ENCODE data around the gene EIF3I.

EIF3I gene

GRCh38 chr1:32240140-32240951 lies 18.1 kb downstream of the EIF3I start (continued):
- peak; percentile 78 for TF ChIP-seq CTCF (tag by site-specific recombination; IDR thresholded peaks at IDR 0.05)
- no peak for TF ChIP-seq PRDM6 (tag by site-specific recombination; IDR thresholded peaks at IDR 0.05)
- peak; percentile 61 for TF ChIP-seq SP3 (tag by site-specific recombination; IDR thresholded peaks at IDR 0.05)
- no peak for TF ChIP-seq MYNN (tag by site-specific recombination; IDR thresholded peaks at IDR 0.05; ENCODE audit: borderline replicate concordance)
- peak; percentile 50 for TF ChIP-seq ZNF335 (tag by site-specific recombination; conservative IDR thresholded peaks at IDR 0.05)
- TF ChIP-seq SP2 (tag by site-specific recombination; IDR thresholded peaks at IDR 0.05), result peak; percentile 77
- no peak for TF ChIP-seq ZNF580 (tag by site-specific recombination; IDR thresholded peaks at IDR 0.05)
- peak; percentile 41; the same call in 1 of the 2 replicates for TF ChIP-seq HIC1 (tag by site-specific recombination; IDR thresholded peaks at IDR 0.05)
- TF ChIP-seq ZNF140 (tag by site-specific recombination; IDR thresholded peaks at IDR 0.05), result peak; percentile 30; the same call in 1 of the 2 replicates
- no peak for TF ChIP-seq ZNF211 (tag by site-specific recombination; IDR thresholded peaks at IDR 0.05; ENCODE audit: low read depth)
- no peak for TF ChIP-seq ZSCAN23 (tag by site-specific recombination; IDR thresholded peaks at IDR 0.05)

GRCh38 chr1:32241001-32241763 lies 19.0 kb downstream of the EIF3I start:
- no peaks in the 10 kb centered on the region for H3K4me1 ChIP-seq (ENCODE audit: control insufficient read depth, insufficient read depth, low read length)
- POLR2A ChIA-PET, result interaction anchor here (0.6 to 1.6 kb wide), 3 partner anchors 10 to 62 kb away, joined by 3 to 6 read pairs (median 5); partner anchors contain the start of gene TXLNA
- H3K36me3 ChIP-seq (ENCODE audit: control insufficient read depth in 2 of 2, insufficient read depth in 1 of 2, low read length in 2 of 2), result no peaks in the 10 kb centered on the region
- CTCF ChIA-PET, result interaction anchor here (0.6 to 5.9 kb wide), 4 partner anchors 7 to 13 kb away, joined by 3 to 33 read pairs (median 4); partner anchors contain the start of gene FAM167B
- no peak overlapping the region for H3K4me3 ChIP-seq (ENCODE audit: low read depth, low read length)
- H3K9me3 ChIP-seq (ENCODE audit: control insufficient read depth, insufficient read depth, low read depth, low read length), result no peaks in the 10 kb centered on the region
- TF ChIP-seq ZNF169 (tag by site-specific recombination; IDR thresholded peaks at IDR 0.05) (no peak), ZNF561 (tag by site-specific recombination; IDR thresholded peaks at IDR 0.05; ENCODE audit: borderline replicate concordance) (no peak), ZNF548 (tag by site-specific recombination; IDR thresholded peaks at IDR 0.05) (no peak), ZNF404 (tag by site-specific recombination; IDR thresholded peaks at IDR 0.05) (no peak), ZBTB26 (tag by site-specific recombination; optimal IDR thresholded peaks at IDR 0.05) (no peak), ZXDB (tag by site-specific recombination; IDR thresholded peaks at IDR 0.05) (no peak)
- no peak overlapping the region for H3K27ac ChIP-seq (ENCODE audit: extremely low read depth, low read depth, low read length)

Measured in HEK293 (cell line).